DOHH2 (cell line): ENCODE data around the gene UBE2Q2.

ENCODE experiments used
- CTCF ChIP-seq: fragments of 200-600 bp; sonication (generic); IDR thresholded peaks from one replicate; pipeline ENCODE4 v1.5.1; 2014; ENCODE audit warnings: antibody characterized with exemption, mild to moderate bottlenecking, low read depth, low read length; ENCODE audit not compliant: poor library complexity, severe bottlenecking
- EZH2phosphoT487 ChIP-seq: fragments of 200-600 bp; sonication (generic); IDR thresholded peaks from 2 replicates; pipeline ENCODE4 v1.6.1; 2017; ENCODE audit warnings: borderline replicate concordance, mild to moderate bottlenecking, antibody characterized with exemption, low read length, moderate library complexity, mixed read lengths

GRCh38 chr15:75866916-75867315 lies 23.7 kb downstream of the UBE2Q2 start:
- no peak for TF ChIP-seq CTCF
- no peak for TF ChIP-seq EZH2phosphoT487
